Mucosa of descending colon (tissue), 3 donors: Measurements from ENCODE around the gene SLC30A7. TPM values are rescaled to one million over a fixed set of nuclear protein-coding genes. Genes with fewer than 3 reads are reported as not detected.
"Not testable (repeated sequence)": the region's sequence is repeated elsewhere in the genome, so short reads cannot be mapped to it uniquely, and the experiment has no call there.

Experiments used
- ATAC-seq: fragments of 200-7000 bp; cut with Tn5 transposase; one replicate; pipeline ENCODE4 v1.9.1; 2020; ENCODE audit warnings: mild to moderate bottlenecking, moderate library complexity
- DNase-seq, 3 donors: peaks; one replicate each; pipeline ENCODE4 v3.0.0-alpha.2; 2020
- H3K36me3 ChIP-seq: fragments of 200-600 bp; one replicate; pipeline ENCODE4 v1.8.0; 2021; ENCODE audit warnings: low read depth, mild to moderate bottlenecking
- H3K4me1 ChIP-seq: fragments of 200-600 bp; one replicate; pipeline ENCODE4 v1.8.0; 2021; ENCODE audit warnings: low read depth, mild to moderate bottlenecking
- H3K4me3 ChIP-seq: fragments of 200-600 bp; one replicate; pipeline ENCODE4 v1.8.0; 2021; ENCODE audit warnings: mild to moderate bottlenecking
- H3K9me3 ChIP-seq: fragments of 200-600 bp; one replicate; pipeline ENCODE4 v1.8.0; 2021; ENCODE audit warnings: mild to moderate bottlenecking
- CTCF ChIP-seq: fragments of 200-600 bp; IDR thresholded peaks from one replicate; pipeline ENCODE4 v1.8.0; 2022; ENCODE audit warnings: antibody characterized with exemption, mild to moderate bottlenecking
- intact Hi-C, 2 donors: fragments of 100-400 bp; cut with DNase I in 1 of 2; cut with micrococcal nuclease in 1 of 2; formaldehyde crosslinking; loops; one replicate each; pipeline versions ENCODE4 v1.11.0 to v1.11.1; 2022; cut with DNase I, micrococcal nuclease
- total RNA-seq, 3 donors: library from RNA; stranded (reverse); fragmentation: NEBNext Ultra II Directional in 2 of 3; extraction: Animal tissue kit (Norgen Biotek cat#: 25700) in 2 of 3; gene quantifications; one replicate each; pipeline versions ENCODE4 v1.2.1 to v1.2.4, GENCODE V29; 2021 to 2023
- donor health status: DM: no; HTN: no; CAD: no; lungs with moderate emphysema.
- donor health status: DM: no; HTN: no; CAD: no.
- donor health status: DM: no; HTN: yes; CAD: no.

The SLC30A7 gene
- total RNA-seq, 3 donors from 2014 or later = 27.3 to 37.0 (median 35.7) TPM

DNA sequence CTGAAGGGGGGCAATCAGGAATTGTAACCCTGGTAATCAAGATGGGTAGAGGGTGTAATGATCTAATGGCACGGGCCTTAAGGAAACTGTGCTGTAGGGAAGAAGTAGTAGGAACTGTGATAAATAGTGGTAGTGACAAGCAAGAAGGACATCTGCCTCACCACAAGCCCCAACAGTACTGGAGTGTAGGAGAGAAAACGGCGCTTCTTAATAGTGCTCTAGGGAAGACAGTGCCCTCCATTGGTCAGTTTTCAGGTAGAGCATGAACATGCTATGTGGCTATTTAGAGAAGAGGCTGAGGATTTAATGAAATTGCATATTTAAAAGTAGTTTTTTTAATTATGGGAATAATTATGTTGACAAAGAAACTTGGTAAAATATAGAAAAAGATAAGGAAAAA is 32.2 kb downstream of the SLC30A7 start:
- no peak overlapping the region for H3K4me3 ChIP-seq
- ATAC-seq = no peak
- H3K9me3 ChIP-seq = no peaks in the 10 kb centered on the region
- no peak for DNase-seq
- no peaks in the 10 kb centered on the region for H3K4me1 ChIP-seq
- intact Hi-C loops = loop anchor here in 1 of 2 donors (10.0 kb wide), 2 partner anchors 307 to 357 kb away; partner anchors contain the start of gene S1PR1
- no peaks in the 10 kb centered on the region for H3K36me3 ChIP-seq
- no peak for TF ChIP-seq CTCF

- DNase-seq (no peak), ATAC-seq (no peak)
- intact Hi-C loops = no loop called here
- H3K36me3 ChIP-seq = no peaks in the 10 kb centered on the region
- H3K9me3 ChIP-seq = no peaks in the 10 kb centered on the region
- TF ChIP-seq CTCF = no peak
- H3K4me1 ChIP-seq = no peaks in the 10 kb centered on the region
- no peak overlapping the region for H3K4me3 ChIP-seq
Measured at GRCh38 chr1:100930494-100930893, 34.6 kb downstream of the SLC30A7 start.

GRCh38 chr1:100931716-100932115 is 35.8 kb downstream of the SLC30A7 start:
- no peaks in the 10 kb centered on the region for H3K36me3 ChIP-seq
- intact Hi-C loops = no loop called here
- TF ChIP-seq CTCF = no peak
- no peaks in the 10 kb centered on the region for H3K9me3 ChIP-seq
- H3K4me3 ChIP-seq = no peak overlapping the region
- DNase-seq = no peak
- ATAC-seq = no peak
- H3K4me1 ChIP-seq = no peaks in the 10 kb centered on the region

DNA sequence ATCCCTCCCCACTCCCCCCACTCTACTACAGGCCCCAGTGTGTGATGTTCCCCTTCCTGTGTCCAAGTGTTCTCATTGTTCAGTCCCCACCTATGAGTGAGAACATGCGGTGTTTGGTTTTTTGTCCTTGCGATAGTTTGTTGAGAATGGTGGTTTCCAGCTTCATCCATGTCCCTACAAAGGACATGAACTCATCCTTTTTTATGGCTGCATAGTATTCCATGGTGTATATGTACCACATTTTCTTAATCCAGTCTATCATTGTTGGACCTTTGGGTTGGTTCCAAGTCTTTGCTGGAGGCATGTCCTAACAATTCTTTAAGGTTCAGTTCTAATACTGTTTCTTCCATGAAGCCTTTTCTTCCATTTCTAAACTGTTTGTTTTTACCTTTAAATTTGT is 37.7 kb downstream of the SLC30A7 start:
- intact Hi-C loops, DNase-seq, H3K4me1 ChIP-seq, H3K36me3 ChIP-seq, H3K9me3 ChIP-seq, ATAC-seq, H3K4me3 ChIP-seq: not testable (repeated sequence)

GRCh38 chr1:100936194-100936967 is 40.5 kb downstream of the SLC30A7 start:
- ATAC-seq (no peak), DNase-seq (no peak)
- no peak for TF ChIP-seq CTCF
- intact Hi-C loops = no loop called here
- Histone ChIP-seq H3K4me1 (no peaks in the 10 kb centered on the region), H3K36me3 (no peaks in the 10 kb centered on the region), H3K9me3 (no peaks in the 10 kb centered on the region), H3K4me3 (no peak overlapping the region)

DNA sequence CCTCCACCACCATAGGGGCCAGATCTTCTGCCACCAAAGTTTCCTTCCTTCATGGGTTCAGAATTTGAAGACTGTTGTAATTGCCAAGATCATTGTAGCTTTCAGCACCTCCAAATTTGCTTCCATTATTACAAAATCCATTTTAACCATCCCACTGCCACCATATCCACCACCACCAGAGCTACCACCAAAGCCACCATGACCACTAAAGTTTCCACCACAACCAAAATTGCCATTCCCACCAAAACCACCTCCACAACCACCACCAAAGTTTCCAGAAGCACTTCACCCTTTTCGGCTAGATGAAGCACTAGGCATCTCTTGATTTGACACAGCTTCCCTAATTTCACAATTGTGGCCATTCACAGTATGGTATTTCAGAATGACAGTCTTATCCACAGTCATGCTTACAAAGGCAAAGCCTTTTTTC is 45.2 kb downstream of the SLC30A7 start:
- no peaks in the 10 kb centered on the region for H3K36me3 ChIP-seq
- H3K4me1 ChIP-seq = no peaks in the 10 kb centered on the region
- DNase-seq (no peak), ATAC-seq (no peak)
- intact Hi-C loops = no loop called here
- no peak overlapping the region for H3K4me3 ChIP-seq
- TF ChIP-seq CTCF = no peak
- no peaks in the 10 kb centered on the region for H3K9me3 ChIP-seq
